ENCODE measurements around the gene DRG2. TPM values are rescaled to one million over a fixed set of nuclear protein-coding genes. Genes with fewer than 3 reads are reported as not detected.

The DRG2 gene
- total RNA-seq, 1 donor from 2014 or later, result 38.3 TPM

DNA sequence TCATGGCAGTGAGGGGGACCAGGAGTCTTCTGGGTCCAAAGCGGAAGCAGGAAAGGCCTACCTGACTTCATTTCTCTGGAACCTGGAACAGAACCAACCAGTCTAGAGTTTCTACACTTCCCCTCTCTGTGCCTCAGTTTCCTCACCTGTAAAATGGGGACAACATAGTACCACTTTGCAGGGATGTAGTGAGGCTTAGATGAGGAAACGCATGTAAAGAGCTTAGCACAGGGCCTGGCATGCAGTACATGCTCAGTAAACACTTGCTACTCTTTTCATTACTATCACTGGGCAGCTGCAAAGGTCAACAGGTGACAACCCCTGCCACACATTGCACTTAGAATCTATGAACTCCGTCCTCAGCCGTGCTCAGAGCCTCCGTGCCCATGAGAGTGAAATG is 45.0 kb downstream of the DRG2 start:
- H3K9me3 Mint-ChIP-seq (ENCODE audit: unreplicated experiment), result no peaks in the 10 kb centered on the region
- TF ChIP-seq, protein P1, sequence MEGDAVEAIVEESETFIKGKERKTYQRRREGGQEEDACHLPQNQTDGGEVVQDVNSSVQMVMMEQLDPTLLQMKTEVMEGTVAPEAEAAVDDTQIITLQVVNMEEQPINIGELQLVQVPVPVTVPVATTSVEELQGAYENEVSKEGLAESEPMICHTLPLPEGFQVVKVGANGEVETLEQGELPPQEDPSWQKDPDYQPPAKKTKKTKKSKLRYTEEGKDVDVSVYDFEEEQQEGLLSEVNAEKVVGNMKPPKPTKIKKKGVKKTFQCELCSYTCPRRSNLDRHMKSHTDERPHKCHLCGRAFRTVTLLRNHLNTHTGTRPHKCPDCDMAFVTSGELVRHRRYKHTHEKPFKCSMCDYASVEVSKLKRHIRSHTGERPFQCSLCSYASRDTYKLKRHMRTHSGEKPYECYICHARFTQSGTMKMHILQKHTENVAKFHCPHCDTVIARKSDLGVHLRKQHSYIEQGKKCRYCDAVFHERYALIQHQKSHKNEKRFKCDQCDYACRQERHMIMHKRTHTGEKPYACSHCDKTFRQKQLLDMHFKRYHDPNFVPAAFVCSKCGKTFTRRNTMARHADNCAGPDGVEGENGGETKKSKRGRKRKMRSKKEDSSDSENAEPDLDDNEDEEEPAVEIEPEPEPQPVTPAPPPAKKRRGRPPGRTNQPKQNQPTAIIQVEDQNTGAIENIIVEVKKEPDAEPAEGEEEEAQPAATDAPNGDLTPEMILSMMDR (IDR thresholded peaks at IDR 0.05; ENCODE audit: unreplicated experiment), result no peak
- peaks cover 4% of the 10 kb centered on the region for H3K27me3 Mint-ChIP-seq (ENCODE audit: unreplicated experiment)
- no peak overlapping the region for H3K27ac Mint-ChIP-seq (ENCODE audit: unreplicated experiment)
- no peak for DNase-seq (ENCODE audit: low spot score)
- no peak overlapping the region for H3K4me3 Mint-ChIP-seq (ENCODE audit: unreplicated experiment)
- H3K4me1 Mint-ChIP-seq (ENCODE audit: unreplicated experiment), result peaks cover 6% of the 10 kb centered on the region
- H3K36me3 Mint-ChIP-seq (ENCODE audit: low read depth, unreplicated experiment), result peaks cover 4% of the 10 kb centered on the region

DNA sequence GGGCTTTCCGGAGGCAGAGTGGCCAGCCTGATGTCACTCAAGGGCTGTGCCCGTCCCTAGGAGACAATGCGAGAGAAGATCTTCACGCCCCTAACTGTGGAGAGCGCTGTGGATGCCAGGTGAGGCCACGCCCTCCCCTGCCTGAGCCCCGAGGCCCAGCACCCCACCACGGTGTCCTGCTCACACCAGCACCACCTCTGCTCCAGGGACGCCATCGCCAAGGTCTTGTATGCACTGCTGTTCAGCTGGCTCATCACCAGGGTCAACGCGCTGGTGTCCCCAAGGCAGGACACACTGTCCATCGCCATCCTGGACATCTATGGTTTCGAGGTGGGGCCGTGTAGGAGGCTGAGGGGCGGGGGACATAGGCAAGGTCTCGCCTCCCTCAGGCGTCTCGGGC is 48.6 kb downstream of the DRG2 start:
- Mint-ChIP-seq H3K27ac (ENCODE audit: unreplicated experiment) (no peak overlapping the region), H3K9me3 (ENCODE audit: unreplicated experiment) (no peaks in the 10 kb centered on the region), H3K36me3 (ENCODE audit: low read depth, unreplicated experiment) (no peaks in the 10 kb centered on the region), H3K4me3 (ENCODE audit: unreplicated experiment) (no peak overlapping the region), H3K27me3 (ENCODE audit: unreplicated experiment) (peaks cover 8% of the 10 kb centered on the region), H3K4me1 (ENCODE audit: unreplicated experiment) (peaks cover 6% of the 10 kb centered on the region)
- DNase-seq (ENCODE audit: low spot score), result no peak
- TF ChIP-seq, protein P1 (IDR thresholded peaks at IDR 0.05; ENCODE audit: unreplicated experiment), result no peak

DNA sequence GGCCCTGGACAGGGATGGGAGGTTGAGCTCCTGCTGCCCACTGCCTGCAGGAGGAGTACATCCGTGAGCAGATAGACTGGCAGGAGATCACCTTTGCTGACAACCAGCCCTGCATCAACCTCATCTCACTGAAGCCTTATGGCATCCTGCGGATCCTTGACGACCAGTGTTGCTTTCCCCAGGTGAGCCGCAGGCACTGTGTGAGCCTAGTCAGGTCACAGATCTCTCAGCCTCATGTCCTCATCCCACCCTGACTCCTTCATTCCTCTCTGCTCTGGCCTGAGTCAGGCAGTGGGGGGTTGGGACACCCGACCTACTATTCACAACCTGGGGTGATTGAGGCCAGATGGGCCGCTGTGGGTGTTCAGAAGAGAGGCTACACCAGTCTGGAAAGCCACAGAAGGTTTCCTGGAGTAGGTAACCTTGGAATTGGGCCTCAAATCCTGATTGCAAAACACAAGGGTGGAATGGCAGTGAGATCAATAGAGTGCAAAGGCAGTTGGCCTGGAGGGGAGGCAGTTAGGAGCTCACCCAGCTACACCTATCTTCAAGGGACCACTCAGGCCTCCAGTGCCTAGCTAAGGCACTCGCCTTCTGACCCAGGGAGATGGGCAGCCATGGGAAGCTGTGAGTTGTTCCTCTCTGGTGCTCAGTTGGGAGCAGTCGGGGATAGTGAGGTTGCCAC is 50.5 kb downstream of the DRG2 start:
- no peak overlapping the region for H3K27ac Mint-ChIP-seq (ENCODE audit: unreplicated experiment)
- DNase-seq (ENCODE audit: low spot score), result no peak
- TF ChIP-seq, protein P1 (IDR thresholded peaks at IDR 0.05; ENCODE audit: unreplicated experiment), result no peak

DNA sequence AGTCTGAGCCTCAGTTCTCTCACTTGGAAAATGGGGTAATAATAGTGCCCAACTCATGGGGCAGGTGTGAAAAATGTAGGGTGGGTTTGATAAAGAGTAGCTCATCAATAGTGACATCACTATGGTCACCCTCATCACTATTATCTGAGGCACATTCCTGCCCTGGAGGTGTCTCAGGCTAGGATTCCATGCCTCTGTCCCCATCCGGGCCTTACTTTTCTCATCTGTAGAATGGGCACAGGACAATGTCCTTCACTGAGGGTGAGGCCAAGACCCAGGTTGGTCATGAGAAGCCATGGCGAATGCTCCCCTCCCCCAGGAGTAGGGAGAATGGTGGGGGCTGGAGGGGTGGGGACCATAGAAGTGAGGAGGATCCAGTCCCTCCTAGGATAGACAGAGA is 51.3 kb downstream of the DRG2 start:
- peaks cover 8% of the 10 kb centered on the region for H3K27me3 Mint-ChIP-seq (ENCODE audit: unreplicated experiment)
- no peaks in the 10 kb centered on the region for H3K36me3 Mint-ChIP-seq (ENCODE audit: low read depth, unreplicated experiment)
- H3K9me3 Mint-ChIP-seq (ENCODE audit: unreplicated experiment), result no peaks in the 10 kb centered on the region

More for the DNA sequence above, 50.5 kb downstream of the DRG2 start:
- Mint-ChIP-seq H3K36me3 (ENCODE audit: low read depth, unreplicated experiment) (no peaks in the 10 kb centered on the region), H3K9me3 (ENCODE audit: unreplicated experiment) (no peaks in the 10 kb centered on the region), H3K27me3 (ENCODE audit: unreplicated experiment) (peaks cover 8% of the 10 kb centered on the region), H3K4me1 (ENCODE audit: unreplicated experiment) (peaks cover 6% of the 10 kb centered on the region), H3K4me3 (ENCODE audit: unreplicated experiment) (no peak overlapping the region)

DNA sequence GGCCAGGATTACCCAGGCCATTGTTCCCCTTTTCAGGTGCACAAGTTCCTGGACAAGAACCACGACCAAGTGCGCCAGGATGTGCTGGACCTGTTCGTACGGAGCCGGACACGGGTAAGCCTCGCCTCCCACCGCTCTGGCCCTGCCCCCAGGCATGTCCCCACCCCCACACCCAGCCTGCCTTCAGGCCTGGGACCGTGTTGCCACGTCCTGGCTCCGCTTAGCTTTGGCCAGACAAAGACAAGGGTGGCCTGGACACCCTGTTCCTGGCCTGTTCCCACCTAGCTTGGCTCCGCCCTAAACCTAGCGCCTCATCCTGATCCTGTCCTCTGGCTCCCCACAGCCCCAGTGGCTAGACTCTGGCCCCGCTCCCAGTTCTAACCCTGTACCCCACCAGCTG is 51.8 kb downstream of the DRG2 start:
- no peaks in the 10 kb centered on the region for H3K9me3 Mint-ChIP-seq (ENCODE audit: unreplicated experiment)
- H3K4me1 Mint-ChIP-seq (ENCODE audit: unreplicated experiment), result peaks cover 6% of the 10 kb centered on the region
- H3K27me3 Mint-ChIP-seq (ENCODE audit: unreplicated experiment), result peaks cover 8% of the 10 kb centered on the region
- TF ChIP-seq, protein P1 (IDR thresholded peaks at IDR 0.05; ENCODE audit: unreplicated experiment), result no peak
- H3K27ac Mint-ChIP-seq (ENCODE audit: unreplicated experiment), result no peak overlapping the region
- DNase-seq (ENCODE audit: low spot score), result no peak
- H3K36me3 Mint-ChIP-seq (ENCODE audit: low read depth, unreplicated experiment), result no peaks in the 10 kb centered on the region
- no peak overlapping the region for H3K4me3 Mint-ChIP-seq (ENCODE audit: unreplicated experiment)

More for the DNA sequence above, 51.3 kb downstream of the DRG2 start:
- TF ChIP-seq, protein P1 (IDR thresholded peaks at IDR 0.05; ENCODE audit: unreplicated experiment), result no peak
- no peak for DNase-seq (ENCODE audit: low spot score)
- Mint-ChIP-seq H3K4me1 (ENCODE audit: unreplicated experiment) (peaks cover 6% of the 10 kb centered on the region), H3K4me3 (ENCODE audit: unreplicated experiment) (no peak overlapping the region), H3K27ac (ENCODE audit: unreplicated experiment) (no peak overlapping the region)

Measured in endothelial cell (in vitro differentiated cells).